ENCODE data around the gene WDR91.

The WDR91 gene

GRCh38 chr7:135164357-135165061 lies 46.8 kb downstream of the WDR91 start:
- DNase-seq (ENCODE audit: low read depth in 2 of 3, low spot score in 2 of 3), result no peak

- DNase-seq (ENCODE audit: low read depth in 2 of 3, low spot score in 2 of 3), result no peak
These were observed 48.8 kb downstream of the WDR91 start for GRCh38 chr7:135162382-135163001.

GRCh38 chr7:135161669-135162068 lies 49.7 kb downstream of the WDR91 start:
- DNase-seq (ENCODE audit: low read depth in 2 of 3, low spot score in 2 of 3), result no peak

- no peak for DNase-seq (ENCODE audit: low read depth in 2 of 3, low spot score in 2 of 3)
These were observed 50.3 kb downstream of the WDR91 start for GRCh38 chr7:135160858-135161653.

- no peak for DNase-seq (ENCODE audit: low read depth in 2 of 3, low spot score in 2 of 3)
These were observed 51.0 kb downstream of the WDR91 start for GRCh38 chr7:135160098-135160857.

- DNase-seq (ENCODE audit: low read depth in 2 of 3, low spot score in 2 of 3), result no peak
These were observed 51.8 kb downstream of the WDR91 start for GRCh38 chr7:135159359-135160085.

GRCh38 chr7:135158874-135159273 lies 52.5 kb downstream of the WDR91 start:
- DNase-seq (ENCODE audit: low read depth in 2 of 3, low spot score in 2 of 3), result no peak

- DNase-seq (ENCODE audit: low read depth in 2 of 3, low spot score in 2 of 3), result no peak
These were observed 53.1 kb downstream of the WDR91 start for GRCh38 chr7:135158141-135158655.

GRCh38 chr7:135156290-135156689 lies 55.0 kb downstream of the WDR91 start:
- DNase-seq (ENCODE audit: low read depth in 2 of 3, low spot score in 2 of 3), result no peak

GRCh38 chr7:135154734-135155133 lies 56.6 kb downstream of the WDR91 start:
- DNase-seq (ENCODE audit: low read depth in 2 of 3, low spot score in 2 of 3), result no peak

GRCh38 chr7:135152442-135152841 lies 58.9 kb downstream of the WDR91 start:
- no peak for DNase-seq (ENCODE audit: low read depth in 2 of 3, low spot score in 2 of 3)

GRCh38 chr7:135151533-135151932 lies 59.8 kb downstream of the WDR91 start:
- no peak for DNase-seq (ENCODE audit: low read depth in 2 of 3, low spot score in 2 of 3)

- DNase-seq (ENCODE audit: low read depth in 2 of 3, low spot score in 2 of 3), result no peak
These were observed 60.2 kb downstream of the WDR91 start for GRCh38 chr7:135151132-135151531.

GRCh38 chr7:135150072-135150782 lies 61.1 kb downstream of the WDR91 start:
- no peak for DNase-seq (ENCODE audit: low read depth in 2 of 3, low spot score in 2 of 3)

GRCh38 chr7:135147899-135148721 lies 63.2 kb downstream of the WDR91 start, which contains the start of gene TMEM140:
Gene TMEM140, plus strand, starts transcription at chr7:135148072. Its CDS starts 16,370 bp downstream, at chr7:135164442.
- DNase-seq (ENCODE audit: low read depth in 2 of 3, low spot score in 2 of 3), result no peak

GRCh38 chr7:135147341-135147898 lies 63.9 kb downstream of the WDR91 start:
- no peak for DNase-seq (ENCODE audit: low read depth in 2 of 3, low spot score in 2 of 3)

GRCh38 chr7:135143885-135144668 lies 67.2 kb downstream of the WDR91 start:
- no peak for DNase-seq (ENCODE audit: low read depth in 2 of 3, low spot score in 2 of 3)

All from activated CD8-positive, alpha-beta memory T cell treated with anti-CD3 and anti-CD28 coated beads for 48 hours (primary cell).